Endothelial cell of umbilical vein (primary cell): ENCODE data around the gene ARL8A. TPM values are rescaled to one million over a fixed set of nuclear protein-coding genes. Genes with fewer than 3 reads are reported as not detected.
"Not testable (repeated sequence)": the region's sequence is repeated elsewhere in the genome, so short reads cannot be mapped to it uniquely, and the experiment has no call there.

Experiments
- BruUV-seq: library from RNA; stranded (reverse); fragments of 400-500 nt; replicated peaks from 2 replicates; lab custom pipeline; 2021; lab: Mats Ljungman, UMichigan
- CTCF ChIA-PET: fragments of 300-600, 350-600 bp; sonication (Branson Sonifier 250); formaldehyde crosslinking; loops from one replicate; lab custom pipeline; 2021; ENCODE audit warnings: antibody characterized with exemption, inconsistent platforms; lab: Charles Lee
- POLR2A ChIA-PET: fragments of 300-600, 350-600 bp; sonication (Branson Sonifier 250); formaldehyde crosslinking; loops from one replicate; lab custom pipeline; 2021; ENCODE audit warnings: antibody characterized with exemption, inconsistent platforms; lab: Charles Lee
- DNase-seq: peaks from one replicate; pipeline ENCODE4 v3.0.0-alpha.2; 2011; ENCODE audit warnings: low read depth, low spot score
- FAIRE-seq: peaks from 2 replicates; lab custom pipeline; 2011; peaks lifted over from hg19 to GRCh38; lab: Jason Lieb, UNC
- H2AFZ ChIP-seq: 2 replicates; pipeline ENCODE4 v1.6.0; 2012; ENCODE audit warnings: low read depth, low read length, control low read depth, inconsistent platforms
- H3K27ac ChIP-seq: 2 replicates; pipeline ENCODE4 v1.5.1; 2011; ENCODE audit warnings: low read depth, mild to moderate bottlenecking, control low read depth, low read length, moderate library complexity; ENCODE audit not compliant: insufficient read depth
- H3K27me3 ChIP-seq, 2 experiments: 2 replicates each; pipeline versions ENCODE4 v1.6.0 to v1.6.1; 2011; ENCODE audit warnings: low read length in 2 of 2, mixed read lengths in 1 of 2; ENCODE audit not compliant: control insufficient read depth in 2 of 2, insufficient read depth in 2 of 2
- H3K36me3 ChIP-seq, 2 experiments: 2 replicates in 1 of 2; 3 replicates in 1 of 2; pipeline ENCODE4 v1.5.1; 2011; ENCODE audit warnings: low read length in 2 of 2, mild to moderate bottlenecking in 1 of 2, moderate library complexity in 1 of 2; ENCODE audit not compliant: control insufficient read depth in 2 of 2, insufficient read depth in 2 of 2; ENCODE audit errors: extremely low read depth in 1 of 2
- H3K4me1 ChIP-seq: 3 replicates; pipeline ENCODE4 v1.5.1; 2011; ENCODE audit warnings: mild to moderate bottlenecking, low read length; ENCODE audit not compliant: control insufficient read depth, insufficient read depth; ENCODE audit errors: extremely low read depth
- H3K4me2 ChIP-seq: 2 replicates; pipeline ENCODE4 v1.6.1; 2011; ENCODE audit warnings: low read length, control low read depth, mixed read lengths; ENCODE audit not compliant: insufficient read depth
- H3K4me3 ChIP-seq, 3 experiments: fragments of 200-600 bp in 1 of 3; sonication (generic), shearing (Covaris generic) in 1 of 3; replicated peaks in 1 of 3; 2 replicates each; pipeline ENCODE4 v1.5.1; 2011 to 2016; ENCODE audit warnings: control low read depth in 3 of 3, low read length in 3 of 3, mild to moderate bottlenecking in 2 of 3, inconsistent platforms in 1 of 3, low read depth in 1 of 3, moderate library complexity in 1 of 3; ENCODE audit not compliant: insufficient read depth in 1 of 3
- H3K79me2 ChIP-seq: 2 replicates; pipeline ENCODE4 v1.6.0; 2012; ENCODE audit warnings: low read length, inconsistent platforms; ENCODE audit not compliant: control insufficient read depth, insufficient read depth
- H3K9ac ChIP-seq: replicated peaks from 2 replicates; pipeline ENCODE3; 2011; ENCODE audit warnings: low read length, control low read depth; ENCODE audit not compliant: insufficient read depth; ENCODE audit errors: extremely low read depth
- H3K9me1 ChIP-seq: replicated peaks from 3 replicates; pipeline ENCODE4 v1.6.0; 2011; ENCODE audit warnings: mild to moderate bottlenecking, low read length; ENCODE audit not compliant: control insufficient read depth, insufficient read depth; ENCODE audit errors: extremely low read depth
- H3K9me3 ChIP-seq: replicated peaks from 2 replicates; pipeline ENCODE4 v1.5.1; 2012; ENCODE audit warnings: low read length, inconsistent platforms; ENCODE audit not compliant: control insufficient read depth, insufficient read depth
- H4K20me1 ChIP-seq: replicated peaks from 2 replicates; pipeline ENCODE3; 2011; ENCODE audit warnings: mild to moderate bottlenecking, low read length; ENCODE audit not compliant: control insufficient read depth, insufficient read depth; ENCODE audit errors: extremely low read depth
- POLR2A ChIP-seq: IDR thresholded peaks from 2 replicates; pipeline ENCODE4 v1.6.1; 2012; ENCODE audit warnings: low read depth, mild to moderate bottlenecking, control low read depth, low read length
- POLR2AphosphoS5 ChIP-seq: IDR thresholded peaks from 2 replicates; pipeline ENCODE4 v1.6.1; 2012; ENCODE audit warnings: low read depth, mild to moderate bottlenecking, control low read depth, low read length, moderate library complexity; ENCODE audit not compliant: insufficient read depth
- dilution Hi-C: fragments of 300-500 bp; cut with MboI; formaldehyde crosslinking; loops from one replicate; pipeline ENCODE4 v1.15.0; 2019; ENCODE audit warnings: low sequenced_read_pairs; ENCODE audit not compliant: extremely low pct_ligation_motif_present
- intact Hi-C: fragments of 100-400 bp; cut with micrococcal nuclease; formaldehyde crosslinking; loops from one replicate; pipeline ENCODE4 v1.10.0; 2022
- polyA plus RNA-seq, 4 experiments: library from polyadenylated mRNA; depleted of rRNA in 3 of 4; stranded (reverse) in 3 of 4; unstranded in 1 of 4; fragments of >200 nt; gene quantifications; 2 replicates each; pipeline versions ENCODE4 v1.2.1 to v1.2.3, GENCODE V29; 2011 to 2012; ENCODE audit warnings: missing spikeins in 1 of 4
- total RNA-seq: library from RNA; stranded (reverse); gene quantifications from 2 replicates; pipeline ENCODE4 v1.2.3, GENCODE V29; 2021

Gene ARL8A
- total and polyA plus RNA-seq, 2 donors (not counting 3 experiments of a cell fraction or from before 2014, with no cell fraction given) = 54.3 to 69.5 TPM

DNA sequence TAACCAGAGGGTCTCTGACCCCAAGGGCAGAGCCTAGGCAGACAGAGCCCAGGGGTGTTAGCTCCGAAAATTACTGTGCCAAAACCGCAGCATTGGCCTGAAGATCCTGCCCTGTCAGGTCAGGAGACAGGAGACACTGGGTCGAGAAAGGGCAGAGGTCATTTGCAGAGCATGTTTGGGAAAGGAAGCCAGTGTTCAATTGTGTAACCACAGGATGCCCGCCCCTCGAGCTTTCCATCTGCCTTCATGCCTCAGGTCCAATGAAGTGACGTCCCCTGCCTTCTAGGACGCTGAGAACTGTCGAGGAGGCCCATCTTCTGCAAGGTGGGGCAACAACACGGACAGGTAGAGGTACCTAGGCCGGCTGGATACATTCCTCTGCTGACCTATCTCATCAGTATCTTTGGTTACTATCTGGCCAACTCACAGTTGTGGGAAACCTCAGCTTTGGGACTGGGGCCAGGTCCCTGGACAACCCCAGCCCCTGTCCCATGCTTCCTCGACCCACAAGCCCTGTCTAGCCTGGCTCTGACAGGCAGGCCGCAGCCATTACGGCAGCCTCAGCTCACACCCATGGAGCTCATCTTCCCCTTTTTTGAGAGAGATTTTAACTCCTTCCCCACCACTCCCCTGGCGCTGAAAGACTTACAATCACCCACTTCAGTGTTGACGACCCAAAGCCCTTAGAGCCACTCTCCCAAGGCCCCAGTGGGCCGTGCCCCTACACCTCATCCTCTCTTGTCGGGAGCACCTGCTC lies 1.3 kb downstream of the ARL8A start:
- H3K9ac ChIP-seq = peak overlapping the region; percentile 81
- H3K9me1 ChIP-seq = no peaks in the 10 kb centered on the region
- FAIRE-seq (peak; percentile 83), DNase-seq (peak; percentile 14)
- peak overlapping the region; percentile 68 to 94 (median 77) for H3K4me3 ChIP-seq
- peaks cover 6% of the 10 kb centered on the region for H4K20me1 ChIP-seq
- peak overlapping the region; percentile 90 for H3K4me2 ChIP-seq
- H3K36me3 ChIP-seq = peaks cover 0 to 4% of the 10 kb centered on the region in 2 experiments
- no peak overlapping the region for H2AFZ ChIP-seq
- dilution Hi-C loops = no loop called here
- peaks cover 21% of the 10 kb centered on the region for H3K4me1 ChIP-seq
- BruUV-seq = no TSS peak
- ChIA-PET POLR2A (no interaction called here), CTCF (interaction anchor here (0.7 to 2.2 kb wide), 3 partner anchors 8 to 17 kb away, joined by 3 to 13 read pairs (median 4); partner anchors contain the start of gene PTPN7)
- no peaks in the 10 kb centered on the region for H3K27me3 ChIP-seq
- H3K79me2 ChIP-seq = peaks cover 58% of the 10 kb centered on the region
- H3K9me3 ChIP-seq = no peaks in the 10 kb centered on the region
- intact Hi-C loops = loop anchor here (1.0 kb wide), 1 partner anchor 8 kb away; no protein-coding TSS in a partner anchor
- H3K27ac ChIP-seq = peak overlapping the region; percentile 52
- peak; percentile 14 for TF ChIP-seq POLR2AphosphoS5
- no peak for TF ChIP-seq POLR2A

DNA sequence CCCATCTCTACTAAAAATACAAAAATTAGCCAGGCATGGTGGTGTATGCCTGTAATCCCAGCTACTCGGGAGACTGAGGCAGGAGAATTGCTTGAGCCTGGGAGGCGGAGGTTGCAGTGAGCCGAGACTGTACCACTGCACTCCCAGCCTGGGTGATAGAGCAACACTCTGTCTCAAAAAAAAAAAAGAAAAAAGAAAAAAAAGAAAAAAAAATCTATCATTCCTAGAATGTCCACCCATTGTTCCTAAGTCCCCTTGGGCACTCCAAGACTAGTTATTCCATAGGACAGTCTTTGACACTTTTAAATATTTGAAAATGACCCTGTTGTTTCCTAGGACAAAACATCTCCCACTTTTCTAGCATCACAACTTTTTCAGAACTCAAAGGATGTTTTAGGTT lies 3.1 kb downstream of the ARL8A start:
- Histone ChIP-seq H3K4me1 (peaks cover 21% of the 10 kb centered on the region), H3K79me2 (peaks cover 63% of the 10 kb centered on the region), H3K36me3 (peaks cover 0 to 13% of the 10 kb centered on the region in 2 experiments)
- H3K27ac ChIP-seq, intact Hi-C loops, H3K9ac ChIP-seq, DNase-seq, H3K9me3 ChIP-seq, H2AFZ ChIP-seq, H3K4me3 ChIP-seq, POLR2A ChIA-PET, H4K20me1 ChIP-seq, H3K27me3 ChIP-seq, H3K9me1 ChIP-seq, FAIRE-seq, dilution Hi-C loops, H3K4me2 ChIP-seq, BruUV-seq: not testable (repeated sequence)
- CTCF ChIA-PET = interaction anchor here (2.2 kb wide), 1 partner anchor 13 kb away, joined by 13 read pairs; no protein-coding TSS in a partner anchor
